GM21576 (cell line): ENCODE data around the gene CHML.
A peak's percentile ranks its signal among the peaks of the same experiment; 100 is the strongest.

ENCODE experiments used
- ATAC-seq: cut with Tn5 transposase; IDR thresholded peaks from one replicate; pipeline ENCODE4 v1.9.1; 2021; ENCODE audit warnings: mild to moderate bottlenecking, moderate library complexity; ENCODE audit not compliant: unreplicated experiment

CHML gene

DNA sequence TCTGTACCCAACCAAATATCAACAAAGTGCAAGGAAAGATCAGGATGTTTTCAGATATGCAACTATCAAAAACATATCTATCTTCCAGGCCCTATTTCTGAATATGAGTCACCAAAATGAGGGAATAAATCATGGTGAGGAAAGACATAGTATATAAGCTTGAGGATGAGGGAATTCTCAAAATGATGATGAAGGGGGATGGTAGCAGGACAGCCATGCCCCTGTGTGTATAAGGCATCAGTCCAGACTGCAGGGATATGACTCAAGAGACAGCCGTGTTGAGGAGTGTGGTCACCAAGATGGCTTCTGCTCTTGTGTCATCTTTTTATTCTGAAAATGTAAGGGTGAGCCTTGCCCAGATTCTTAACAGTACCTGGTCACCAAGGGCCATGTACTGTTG lies 7.5 kb upstream of the CHML start:
- no peak for ATAC-seq

DNA sequence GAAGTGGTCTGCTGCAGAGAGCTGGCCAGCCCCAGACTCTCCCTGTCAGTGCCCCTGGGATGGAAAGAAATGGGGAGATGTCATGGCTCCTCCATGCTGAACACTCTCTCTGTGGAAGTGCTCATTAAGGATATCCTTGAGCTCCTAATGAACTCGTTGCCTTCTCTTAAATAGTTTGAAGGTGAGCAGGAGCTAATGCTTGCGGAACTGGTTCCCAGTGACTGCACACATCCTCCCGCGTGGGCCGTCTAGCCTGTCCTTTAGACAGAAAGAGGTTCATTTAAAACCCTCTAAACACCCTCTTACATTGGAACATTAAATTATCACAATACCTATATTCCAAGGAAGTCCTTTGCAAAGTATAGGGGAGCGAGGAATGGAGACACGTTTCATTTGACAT lies 6.0 kb upstream of the CHML start:
- no peak for ATAC-seq

DNA sequence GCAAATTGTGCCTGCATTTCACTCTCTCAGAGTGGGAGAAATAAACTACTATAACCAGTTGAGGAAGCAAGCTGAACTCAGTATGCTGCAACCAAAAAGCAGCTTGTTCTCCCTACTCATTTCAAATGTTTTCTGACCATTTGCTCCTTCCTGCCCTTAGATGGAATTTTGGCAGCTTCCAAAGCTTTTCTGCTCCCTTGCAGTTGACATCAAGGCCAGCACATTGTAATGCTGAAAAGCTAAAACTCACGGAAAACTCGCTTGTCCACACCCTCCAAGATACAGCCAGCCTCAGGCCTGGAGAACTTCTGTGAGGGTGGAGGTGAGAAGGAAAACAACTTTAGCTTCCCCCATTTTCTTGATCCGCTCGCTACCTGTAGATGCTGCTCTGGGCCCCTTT lies 5.0 kb upstream of the CHML start:
- no peak for ATAC-seq

DNA sequence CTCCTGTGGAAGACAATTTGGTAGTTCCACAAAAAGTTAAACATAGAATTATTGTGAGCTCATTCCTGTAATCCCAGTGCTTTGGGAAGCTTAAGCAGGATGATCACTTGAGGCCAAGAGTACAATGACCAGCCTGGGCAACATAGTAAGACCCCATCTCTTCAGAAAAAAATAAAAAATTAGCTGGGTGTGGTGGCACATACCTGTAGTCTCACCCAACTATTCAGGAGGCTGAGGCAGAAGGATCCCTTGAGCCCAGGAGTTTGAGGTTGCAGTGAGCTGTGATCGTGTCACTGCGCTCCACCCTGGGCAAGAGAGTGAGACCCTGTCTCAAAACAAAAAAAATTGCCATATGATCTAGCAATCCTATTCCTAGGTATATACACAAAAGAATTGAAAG lies 4.1 kb upstream of the CHML start:
- ATAC-seq = no peak

DNA sequence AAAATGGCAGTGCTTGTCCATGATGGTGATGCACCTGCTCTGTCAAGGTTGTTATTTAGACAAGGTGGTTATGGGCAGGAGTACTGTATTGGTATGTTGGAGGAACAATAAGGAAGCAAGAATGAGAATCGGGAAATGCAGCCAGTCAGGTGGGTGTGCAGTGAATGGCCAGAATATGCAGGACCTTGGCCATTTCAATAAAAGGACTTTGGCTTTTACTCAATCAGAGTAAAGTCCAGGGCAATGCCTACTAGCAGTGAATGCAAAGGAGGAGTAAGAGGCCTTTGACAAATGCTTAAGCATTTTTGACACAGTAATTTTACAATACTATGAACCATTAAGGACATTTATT lies 2.4 kb upstream of the CHML start:
- ATAC-seq = no peak

DNA sequence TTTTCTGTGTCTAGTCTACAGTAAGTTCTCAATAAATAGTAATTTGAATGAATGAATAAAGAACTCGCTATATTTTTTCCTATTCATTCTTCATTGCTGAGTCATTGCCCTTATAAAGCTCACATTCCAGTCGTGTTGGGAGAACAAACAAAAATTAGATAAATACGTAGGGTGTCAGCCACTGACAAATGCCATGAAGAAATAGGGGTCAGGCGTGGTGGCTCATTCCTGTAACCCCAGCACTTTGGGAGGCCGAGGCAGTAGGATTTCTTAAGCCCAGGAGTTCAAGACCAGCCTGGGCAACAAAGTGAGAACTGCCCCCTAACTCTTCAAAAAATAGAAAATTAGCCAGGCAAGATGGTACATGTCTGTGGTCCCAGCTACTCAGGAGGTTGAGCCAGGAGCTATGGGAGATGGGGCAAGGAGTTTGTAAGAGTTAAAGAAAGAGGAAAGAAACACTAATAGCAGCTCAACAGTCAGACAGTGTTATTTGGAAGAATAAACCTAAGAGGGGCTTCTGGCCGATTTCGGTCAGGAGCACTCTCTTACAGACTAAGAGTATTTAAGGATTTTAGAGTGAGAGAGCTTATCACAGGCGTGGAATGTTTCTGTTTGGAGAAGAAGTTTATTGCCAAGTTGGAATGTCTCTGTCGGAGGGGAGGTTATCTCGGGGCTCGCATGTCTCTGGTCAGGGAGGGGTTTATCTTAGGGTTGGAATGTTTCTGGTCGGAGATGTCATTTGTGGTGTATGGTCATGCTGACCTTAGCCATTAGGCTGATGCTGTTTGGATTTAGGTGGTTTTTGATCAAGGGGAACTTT lies 1.8 kb upstream of the CHML start:
- ATAC-seq = no peak

DNA sequence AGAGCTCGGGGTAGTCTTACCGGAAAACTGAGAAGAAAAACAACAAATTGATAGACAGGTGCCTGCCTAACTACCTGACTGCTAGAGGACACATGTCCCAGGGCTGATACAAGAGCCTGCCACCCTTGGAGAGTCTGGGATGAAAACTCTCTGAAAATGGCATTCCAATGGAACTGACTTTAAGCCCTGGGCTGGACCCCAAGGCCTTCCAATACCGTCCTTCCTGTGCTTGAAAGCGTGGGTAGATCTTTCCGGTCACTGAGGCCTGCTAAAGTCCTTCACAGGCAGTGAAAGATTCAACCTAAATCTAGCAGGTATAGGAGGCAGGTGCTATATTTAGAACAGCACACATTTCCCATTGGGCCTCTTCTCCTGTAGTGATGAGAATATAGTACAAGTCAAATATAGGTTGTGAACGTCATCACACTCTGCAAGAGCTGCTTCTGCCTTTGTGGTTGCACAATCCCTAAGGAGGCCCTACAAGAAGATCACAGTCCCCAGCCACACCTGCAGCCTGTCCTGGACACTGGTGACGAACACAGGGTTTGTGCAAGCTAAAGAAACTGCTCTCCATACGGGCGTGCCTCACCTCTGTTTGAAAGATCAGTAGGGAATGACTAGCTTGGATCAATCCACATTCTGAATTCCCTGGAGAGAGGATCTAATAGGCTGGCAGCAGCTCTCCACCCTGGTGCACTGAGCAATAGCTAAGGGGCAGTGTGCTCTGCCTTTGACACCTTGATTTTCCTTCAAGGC lies 876 bp upstream of the CHML start:
- no peak for ATAC-seq

DNA sequence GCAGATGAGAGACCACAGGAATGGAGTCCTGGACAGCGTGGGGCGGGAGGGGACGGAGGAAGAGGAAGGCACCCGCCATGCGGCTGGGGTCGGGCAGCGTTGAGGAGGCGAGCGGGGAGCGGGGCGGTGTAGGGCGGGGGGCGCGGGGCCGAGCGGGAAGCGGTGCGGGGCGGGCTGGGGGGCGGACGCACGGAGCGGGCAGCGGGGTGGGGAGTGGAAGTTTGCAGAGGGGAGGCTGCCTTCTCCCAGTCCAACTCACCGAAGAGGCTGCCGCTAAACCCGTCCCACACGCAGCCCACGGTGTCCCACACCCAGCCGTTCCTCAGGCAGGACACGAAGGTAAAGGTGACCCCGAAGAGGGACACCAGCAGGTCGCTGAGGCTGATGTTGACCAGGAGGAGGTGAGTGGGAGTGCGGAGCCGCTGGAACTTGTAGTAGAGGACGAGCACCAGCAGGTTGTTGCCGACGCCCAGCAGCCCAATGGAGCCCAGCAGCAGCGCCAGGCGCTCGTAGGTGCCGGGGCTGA lies 483 bp downstream of the CHML start:
- peak; percentile 40 for ATAC-seq

DNA sequence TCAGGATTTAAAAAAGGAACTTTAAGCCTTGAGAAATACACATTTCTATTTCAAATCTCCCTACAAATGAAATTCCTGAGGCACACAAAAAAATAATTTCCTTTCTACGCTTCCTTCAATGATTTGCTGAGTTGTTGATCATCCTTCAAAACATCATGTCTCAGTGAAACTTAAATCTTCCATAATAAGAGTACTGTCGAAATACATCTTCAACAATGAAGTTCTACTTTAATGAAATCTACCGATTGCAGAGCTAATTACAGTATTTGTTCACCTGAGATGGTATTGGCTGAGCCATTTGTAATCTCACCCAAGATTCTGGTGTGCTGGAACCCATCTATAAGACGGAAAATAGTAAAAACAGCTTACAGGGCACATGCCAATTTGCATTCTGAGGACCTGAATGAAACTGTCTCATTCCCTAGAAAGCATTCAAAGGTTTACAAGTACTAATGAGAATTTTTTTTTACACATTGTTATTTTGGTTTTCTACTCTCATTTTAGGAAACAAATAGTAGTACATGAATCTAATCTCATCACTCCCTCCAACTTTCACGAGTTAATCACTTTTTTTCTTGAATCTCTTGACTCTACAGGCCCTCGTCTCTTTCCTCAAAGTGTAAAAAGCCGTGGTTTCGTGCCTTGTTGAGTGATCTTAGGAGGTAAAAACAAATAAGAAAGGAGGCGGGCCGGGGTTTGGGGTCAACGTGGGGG lies 1.1 kb downstream of the CHML start:
- peak; percentile 21 for ATAC-seq

DNA sequence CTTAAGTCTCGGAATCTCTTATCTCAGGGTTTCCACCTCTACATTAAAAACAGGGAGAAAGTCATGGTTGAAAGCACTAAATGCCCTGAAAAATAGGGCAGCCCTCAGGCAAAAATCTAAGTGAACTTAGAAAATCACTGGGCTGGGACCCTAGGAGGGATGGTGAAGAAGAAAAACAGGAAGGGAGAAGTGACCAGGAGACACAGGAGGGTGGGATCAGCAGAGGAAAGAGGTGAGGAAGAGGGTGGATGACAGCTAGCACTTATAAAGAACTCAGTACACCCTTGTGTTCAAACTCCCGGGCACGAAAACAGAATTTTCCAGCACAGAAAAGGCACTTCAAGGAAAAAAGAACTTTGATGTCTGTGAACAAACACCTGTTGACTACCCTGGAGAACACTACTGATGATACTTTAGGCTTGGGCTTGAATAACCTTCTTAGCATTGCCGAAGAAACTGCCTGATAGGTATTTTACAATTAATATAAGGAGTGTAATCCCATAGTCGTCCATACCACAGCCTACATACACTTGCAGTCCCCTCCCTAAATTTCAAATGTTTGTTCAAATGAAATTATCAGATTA lies 2.0 kb downstream of the CHML start:
- no peak for ATAC-seq

DNA sequence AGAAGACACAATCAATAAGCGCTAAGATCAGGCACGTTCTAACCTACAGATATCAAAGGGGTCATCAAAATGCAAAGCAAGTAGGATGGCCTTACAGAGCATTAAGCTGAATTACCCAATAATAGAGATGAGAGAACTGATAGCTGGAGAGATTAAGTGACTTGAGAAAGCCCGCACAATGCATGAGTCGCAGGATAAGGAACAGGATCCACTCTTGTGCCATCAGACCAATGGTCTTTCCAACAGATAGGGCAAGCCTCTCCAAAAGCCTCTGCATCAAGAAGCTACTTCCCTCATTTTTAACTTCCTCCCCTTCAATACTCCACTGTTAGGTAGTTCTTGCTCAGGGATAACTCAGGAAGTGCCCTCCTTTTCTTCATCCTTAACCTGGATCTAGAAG lies 2.6 kb downstream of the CHML start:
- no peak for ATAC-seq

DNA sequence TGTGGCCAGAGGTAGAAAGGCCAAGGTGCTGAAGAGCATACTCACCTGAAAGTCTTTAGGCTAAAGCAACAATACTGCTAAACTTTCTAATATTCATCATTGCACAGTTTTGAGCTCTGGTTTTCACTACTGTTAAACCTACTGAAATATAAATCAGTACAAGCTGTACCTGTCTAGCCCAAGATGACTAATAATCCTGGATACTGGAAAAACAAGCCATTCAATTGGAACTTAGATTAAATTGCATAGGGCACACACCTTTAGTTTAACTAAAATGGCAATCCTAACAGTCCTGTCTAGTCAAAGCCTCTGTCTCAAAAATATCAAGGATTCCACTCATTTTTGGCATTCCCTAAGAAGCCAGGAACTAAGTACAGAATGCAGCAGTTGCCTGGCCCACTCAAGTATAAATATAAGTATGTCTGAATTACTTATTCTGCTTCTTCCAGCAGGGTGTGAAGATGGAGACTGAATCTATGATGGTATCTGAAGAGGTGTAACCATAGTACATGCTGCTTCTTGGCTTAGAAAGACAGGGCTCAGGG lies 3.1 kb downstream of the CHML start:
- ATAC-seq = no peak

DNA sequence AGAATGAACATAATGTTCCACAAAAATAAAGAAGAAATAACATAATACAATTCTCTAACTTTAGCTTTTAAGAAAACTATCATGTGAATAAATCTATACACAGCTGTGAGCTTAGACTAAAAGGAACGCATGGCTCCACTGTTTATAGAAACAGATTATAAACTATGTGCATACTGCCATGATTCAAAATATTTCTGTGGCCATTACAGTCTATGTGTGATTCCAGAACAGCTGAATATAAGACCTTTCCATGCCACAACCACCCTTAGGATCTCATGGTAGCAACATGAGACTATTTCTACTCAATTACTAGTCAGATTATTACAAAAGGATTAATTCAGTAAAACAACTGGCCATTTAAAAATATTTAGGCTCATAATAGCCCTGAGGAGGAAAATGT lies 3.9 kb downstream of the CHML start:
- ATAC-seq = no peak

DNA sequence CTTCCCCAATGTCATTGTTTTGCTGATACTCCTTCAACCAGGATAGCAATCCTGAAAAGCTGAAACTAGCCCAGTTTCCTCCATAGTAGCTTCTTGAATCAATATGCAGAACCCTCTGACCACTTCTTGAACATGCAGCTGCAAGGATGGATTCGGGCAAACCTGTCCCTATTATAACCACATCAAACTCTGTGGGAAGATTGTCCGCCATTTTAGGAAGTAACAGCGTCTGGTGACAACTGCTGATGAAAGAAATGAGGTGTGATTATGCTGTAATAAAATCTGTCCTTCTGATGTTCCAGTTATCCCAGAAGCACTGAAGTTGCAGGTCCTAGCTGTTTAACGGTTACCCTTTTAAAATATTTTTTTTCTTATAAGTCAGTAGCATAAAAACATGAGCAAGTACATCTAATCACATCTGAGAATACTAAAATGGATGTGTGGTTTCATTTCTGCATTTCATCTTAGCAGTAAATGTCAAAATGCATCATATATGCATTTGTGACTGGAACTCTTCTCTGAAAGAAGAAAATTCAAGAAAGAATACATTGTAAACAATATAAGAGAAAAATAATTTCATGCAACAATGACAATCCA lies 4.5 kb downstream of the CHML start:
- no peak for ATAC-seq

DNA sequence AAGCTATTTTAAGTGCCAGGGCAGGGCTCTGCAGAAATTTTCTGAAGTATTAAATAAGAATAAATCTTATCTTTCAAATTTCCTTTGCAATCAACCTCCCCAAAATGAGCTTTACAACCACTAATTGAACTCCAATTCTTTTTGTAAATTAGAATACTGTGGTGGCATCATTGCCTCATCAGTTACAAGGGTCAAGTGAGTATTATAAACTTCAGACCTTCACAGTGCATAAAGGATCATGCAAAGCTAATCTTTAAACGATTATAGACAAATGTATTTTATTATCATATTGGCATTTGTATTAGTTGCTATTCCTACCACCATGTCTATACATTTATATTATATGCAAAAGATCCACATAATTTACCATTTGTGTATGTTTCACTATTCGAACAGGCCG lies 7.2 kb downstream of the CHML start:
- ATAC-seq = no peak

DNA sequence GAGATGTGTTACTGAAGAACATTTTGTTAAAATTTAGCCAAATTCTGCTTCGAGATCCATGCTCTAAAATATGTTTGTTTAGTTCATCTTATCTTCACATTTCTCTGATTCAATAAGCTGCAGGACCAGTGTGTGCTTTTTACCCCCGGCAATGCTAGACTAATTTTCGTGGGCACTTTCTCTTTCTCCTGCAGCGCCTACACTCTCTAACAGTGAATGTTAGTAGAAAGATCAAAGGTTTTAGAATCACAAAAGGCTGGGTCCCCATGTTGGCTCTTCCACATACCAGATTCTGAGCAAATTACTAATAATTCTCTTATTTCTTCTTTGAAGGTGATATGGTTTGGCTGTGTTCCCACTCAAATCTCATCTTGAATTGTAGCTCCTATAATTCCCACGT lies 8.5 kb downstream of the CHML start:
- ATAC-seq = no peak

DNA sequence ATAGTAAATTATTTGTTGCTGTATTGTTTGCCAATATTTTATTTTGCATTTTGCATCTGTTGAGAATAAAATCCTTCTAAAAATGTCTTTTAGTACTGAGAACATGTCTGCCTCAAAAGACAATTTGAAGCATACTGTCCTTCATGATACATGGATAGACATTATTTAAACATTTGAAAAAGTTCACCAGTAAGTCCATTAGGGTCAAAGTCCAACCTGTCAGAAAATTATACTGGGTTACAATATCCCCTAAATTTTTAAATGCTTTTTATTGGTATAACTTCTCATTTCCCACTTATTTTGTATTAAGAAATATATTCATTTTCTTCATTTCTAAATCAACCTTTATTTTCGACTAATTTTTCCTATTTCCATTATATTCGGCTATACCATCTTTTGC lies 9.3 kb downstream of the CHML start:
- ATAC-seq = no peak

DNA sequence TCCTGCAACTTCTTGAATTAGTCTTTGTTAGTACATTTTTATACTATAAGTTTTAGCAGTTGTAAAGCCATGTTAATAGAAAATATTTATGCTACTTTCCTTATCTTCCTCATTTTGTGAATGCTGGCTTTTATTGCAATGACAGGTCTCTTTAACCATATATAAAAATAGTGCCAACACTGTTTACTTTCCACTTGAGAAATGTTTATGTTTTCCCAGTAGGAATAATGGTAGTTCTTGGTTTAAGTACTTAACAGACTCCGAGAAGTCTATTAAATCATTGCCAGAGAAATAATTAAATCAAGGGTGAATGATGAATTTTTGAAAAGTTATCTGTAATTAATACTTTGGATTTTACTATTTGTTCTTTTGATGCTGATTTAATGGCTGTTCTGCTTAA lies 9.7 kb downstream of the CHML start:
- no peak for ATAC-seq

DNA sequence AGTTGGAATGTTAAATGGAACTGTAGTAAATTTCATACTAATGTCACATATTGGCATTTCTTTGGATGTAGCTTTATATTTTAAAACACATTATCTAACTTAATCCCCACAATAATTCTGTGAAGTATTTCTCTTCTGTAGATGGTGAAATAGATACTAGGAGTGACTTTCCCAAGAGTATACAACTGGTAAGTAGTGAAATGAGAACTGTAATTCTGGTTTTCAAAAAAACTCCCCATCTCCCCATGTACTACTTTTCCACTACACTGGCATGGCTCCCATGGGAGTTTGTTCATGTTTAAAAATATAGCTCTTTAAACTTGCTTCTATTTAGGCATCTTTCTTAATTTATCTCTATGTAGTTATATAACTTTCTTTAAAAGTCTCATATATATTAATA lies 10.2 kb downstream of the CHML start:
- ATAC-seq = no peak

DNA sequence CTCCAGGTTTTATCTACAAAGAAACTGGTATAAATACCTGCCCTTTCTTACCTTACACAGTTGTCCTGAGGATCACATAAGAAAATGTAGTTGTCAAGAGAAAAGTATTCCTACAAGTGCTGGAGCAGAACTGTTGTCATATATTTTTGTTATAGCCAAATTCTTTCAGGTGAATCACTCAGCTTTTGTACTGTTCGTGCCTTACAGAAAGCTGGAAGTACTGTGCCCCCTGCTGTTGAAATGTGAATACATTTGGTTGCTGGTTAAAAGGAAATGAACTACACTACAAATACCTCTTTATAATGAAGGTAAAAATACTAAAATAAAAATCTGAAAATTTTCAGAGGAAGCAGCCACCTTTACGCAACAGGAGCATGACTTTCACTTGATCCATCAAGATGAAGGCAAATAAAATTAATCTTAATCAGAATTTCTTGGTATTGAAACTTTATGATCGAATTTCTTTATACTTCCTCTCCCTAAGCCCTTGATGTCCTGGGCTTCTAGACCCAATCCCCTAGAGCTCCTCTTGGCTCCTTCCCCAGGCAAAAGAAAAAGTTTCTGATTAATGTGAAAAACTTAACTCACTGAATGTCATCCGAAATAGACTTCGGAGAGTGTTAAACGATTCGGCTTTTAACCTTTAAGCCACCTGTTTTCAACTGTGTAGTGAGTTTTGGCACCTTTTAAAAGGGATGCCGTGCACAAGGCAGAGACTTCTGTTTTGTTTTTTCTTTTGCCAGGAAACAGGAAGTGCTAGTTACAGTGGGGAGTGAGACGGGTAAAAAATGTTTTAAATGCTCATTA lies 12.5 kb downstream of the CHML start:
- peak; percentile 85 for ATAC-seq
